ENCODE measurements around the gene LY6G6D.

LY6G6D gene

GRCh38 chr6:31717499-31718222 is 2.5 kb downstream of the LY6G6D start:
- DNase-seq (ENCODE audit: low read depth): no peak
- no peak overlapping the region for H3K4me3 ChIP-seq (ENCODE audit: low read depth, low read length)
- in situ Hi-C loops (cut with HindIII; ENCODE audit: low sequenced_read_pairs): no loop called here
- TF ChIP-seq, protein P1, sequence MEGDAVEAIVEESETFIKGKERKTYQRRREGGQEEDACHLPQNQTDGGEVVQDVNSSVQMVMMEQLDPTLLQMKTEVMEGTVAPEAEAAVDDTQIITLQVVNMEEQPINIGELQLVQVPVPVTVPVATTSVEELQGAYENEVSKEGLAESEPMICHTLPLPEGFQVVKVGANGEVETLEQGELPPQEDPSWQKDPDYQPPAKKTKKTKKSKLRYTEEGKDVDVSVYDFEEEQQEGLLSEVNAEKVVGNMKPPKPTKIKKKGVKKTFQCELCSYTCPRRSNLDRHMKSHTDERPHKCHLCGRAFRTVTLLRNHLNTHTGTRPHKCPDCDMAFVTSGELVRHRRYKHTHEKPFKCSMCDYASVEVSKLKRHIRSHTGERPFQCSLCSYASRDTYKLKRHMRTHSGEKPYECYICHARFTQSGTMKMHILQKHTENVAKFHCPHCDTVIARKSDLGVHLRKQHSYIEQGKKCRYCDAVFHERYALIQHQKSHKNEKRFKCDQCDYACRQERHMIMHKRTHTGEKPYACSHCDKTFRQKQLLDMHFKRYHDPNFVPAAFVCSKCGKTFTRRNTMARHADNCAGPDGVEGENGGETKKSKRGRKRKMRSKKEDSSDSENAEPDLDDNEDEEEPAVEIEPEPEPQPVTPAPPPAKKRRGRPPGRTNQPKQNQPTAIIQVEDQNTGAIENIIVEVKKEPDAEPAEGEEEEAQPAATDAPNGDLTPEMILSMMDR (IDR thresholded peaks at IDR 0.05; ENCODE audit: low read depth, low read length, missing control alignments): no peak

GRCh38 chr6:31718265-31718664 is 3.1 kb downstream of the LY6G6D start:
- in situ Hi-C loops (cut with HindIII; ENCODE audit: low sequenced_read_pairs): no loop called here
- no peak overlapping the region for H3K4me3 ChIP-seq (ENCODE audit: low read depth, low read length)
- TF ChIP-seq, protein P1 (IDR thresholded peaks at IDR 0.05; ENCODE audit: low read depth, low read length, missing control alignments): no peak
- DNase-seq (ENCODE audit: low read depth): no peak

DNA sequence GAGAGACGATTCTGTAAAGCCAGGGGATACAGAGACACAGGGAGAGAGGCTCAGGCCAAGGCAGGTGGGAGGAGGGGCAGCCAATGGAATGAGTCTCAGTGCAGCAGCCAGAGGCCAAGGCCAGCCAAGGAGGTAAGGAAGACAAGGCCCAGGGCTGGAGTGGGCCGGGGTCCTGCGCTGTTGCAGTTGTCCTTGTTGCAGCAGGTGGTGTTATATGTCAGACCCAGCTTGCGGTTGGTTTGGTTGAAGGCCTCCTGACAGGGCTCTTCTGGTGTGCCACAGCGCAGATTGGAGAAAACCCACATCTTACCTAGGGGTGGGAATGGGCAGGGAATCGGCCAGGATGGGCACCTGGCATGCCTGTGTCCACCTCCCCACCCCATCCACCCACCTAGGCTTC is 3.9 kb downstream of the LY6G6D start:
- in situ Hi-C loops (cut with HindIII; ENCODE audit: low sequenced_read_pairs): no loop called here
- H3K4me3 ChIP-seq (ENCODE audit: low read depth, low read length): no peak overlapping the region
- DNase-seq (ENCODE audit: low read depth): no peak
- TF ChIP-seq, protein P1 (IDR thresholded peaks at IDR 0.05; ENCODE audit: low read depth, low read length, missing control alignments): no peak

GRCh38 chr6:31720196-31720770 is 5.1 kb downstream of the LY6G6D start:
- H3K4me3 ChIP-seq (ENCODE audit: low read depth, low read length): no peak overlapping the region
- DNase-seq (ENCODE audit: low read depth): no peak
- in situ Hi-C loops (cut with HindIII; ENCODE audit: low sequenced_read_pairs): no loop called here
- TF ChIP-seq, protein P1 (IDR thresholded peaks at IDR 0.05; ENCODE audit: low read depth, low read length, missing control alignments): no peak

GRCh38 chr6:31721351-31722020 is 6.3 kb downstream of the LY6G6D start, which contains the start of gene LY6G6C:
LY6G6C (minus strand) TSS chr6:31721746; CDS start chr6:31721679, 67 bp downstream.
- H3K4me3 ChIP-seq (ENCODE audit: low read depth, low read length): no peak within 1 kb of the TSS
- DNase-seq (ENCODE audit: low read depth): no peak
- in situ Hi-C loops (cut with HindIII; ENCODE audit: low sequenced_read_pairs): no loop called here
- TF ChIP-seq, protein P1 (IDR thresholded peaks at IDR 0.05; ENCODE audit: low read depth, low read length, missing control alignments): no peak

DNA sequence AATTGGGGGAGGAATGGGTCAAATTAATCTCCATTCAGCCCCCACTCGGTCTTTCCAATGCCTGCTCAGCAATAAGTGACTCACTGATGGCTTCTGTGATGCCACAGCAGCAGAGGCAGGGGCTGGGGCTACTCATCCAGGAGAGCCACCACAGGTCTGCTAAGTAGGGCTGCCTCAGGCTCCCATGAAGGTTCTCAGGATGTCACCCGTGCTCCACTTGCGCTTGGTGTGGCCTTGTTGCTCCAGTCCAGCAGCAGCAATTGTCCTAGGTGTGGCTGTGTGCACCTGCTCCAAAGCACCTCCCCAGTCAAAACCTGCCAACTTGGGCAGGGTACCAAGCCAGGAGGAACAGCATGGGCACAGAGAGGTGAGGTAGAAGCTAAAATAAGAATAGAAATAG is 7.0 kb downstream of the LY6G6D start:
- in situ Hi-C loops (cut with HindIII; ENCODE audit: low sequenced_read_pairs): no loop called here
- no peak overlapping the region for H3K4me3 ChIP-seq (ENCODE audit: low read depth, low read length)
- TF ChIP-seq, protein P1 (IDR thresholded peaks at IDR 0.05; ENCODE audit: low read depth, low read length, missing control alignments): no peak
- no peak for DNase-seq (ENCODE audit: low read depth)
